Stimulated activated CD4-positive, alpha-beta T cell treated with anti-CD3 and anti-CD28 coated beads, Interleukin-4, amount 100 ng/mL, for 4 hours (primary cell): ENCODE results near the gene TMEM271.

ENCODE experiments used
- DNase-seq, 2 experiments: peaks; one replicate each; pipeline ENCODE4 v3.0.0-alpha.2; 2020

The TMEM271 gene

GRCh38 chr4:576245-576821, at the start of gene TMEM271:
Gene TMEM271 (minus strand): TSS chr4:576295. CDS start chr4:576062, 233 bp downstream.
- no peak for DNase-seq

GRCh38 chr4:625631-626161, 49.6 kb upstream of the TMEM271 start:
- DNase-seq, result no peak

- DNase-seq, result no peak
Observed at GRCh38 chr4:624705-625590, 48.9 kb upstream of the TMEM271 start, which contains the start of gene PDE6B. Gene PDE6B (plus strand): TSS chr4:625573. CDS start chr4:625627, 54 bp downstream.

- DNase-seq, result no peak
Observed at GRCh38 chr4:623914-624566, 47.9 kb upstream of the TMEM271 start.

GRCh38 chr4:622996-623913, 47.2 kb upstream of the TMEM271 start:
- DNase-seq, result no peak

GRCh38 chr4:622071-622995, 46.2 kb upstream of the TMEM271 start:
- DNase-seq, result no peak

GRCh38 chr4:621296-622070, 45.4 kb upstream of the TMEM271 start:
- no peak for DNase-seq

- no peak for DNase-seq
Observed at GRCh38 chr4:620851-621261, 44.8 kb upstream of the TMEM271 start.

- DNase-seq, result no peak
Observed at GRCh38 chr4:620201-620600, 44.1 kb upstream of the TMEM271 start.

- no peak for DNase-seq
Observed at GRCh38 chr4:617644-618641, 41.8 kb upstream of the TMEM271 start.

- DNase-seq, result no peak
Observed at GRCh38 chr4:616911-617643, 41.0 kb upstream of the TMEM271 start.

- DNase-seq, result no peak
Observed at GRCh38 chr4:616091-616490, 40.0 kb upstream of the TMEM271 start.

- no peak for DNase-seq
Observed at GRCh38 chr4:613126-613525, 37.0 kb upstream of the TMEM271 start.

- DNase-seq, result no peak
Observed at GRCh38 chr4:612749-613125, 36.6 kb upstream of the TMEM271 start.

GRCh38 chr4:612052-612748, 36.1 kb upstream of the TMEM271 start:
- DNase-seq, result no peak

GRCh38 chr4:610411-611261, 34.5 kb upstream of the TMEM271 start:
- DNase-seq, result no peak
